Adrenal gland (tissue), 19 donors: ENCODE results near the gene ZNF563. TPM values are rescaled to one million over a fixed set of nuclear protein-coding genes. Genes with fewer than 3 reads are reported as not detected.

Experiments
- DNase-seq, 7 donors: peaks; one replicate each; pipeline ENCODE4 v3.0.0-alpha.2; 2019 to 2020
- H3K27ac ChIP-seq, 5 donors: fragments of 200-600 bp; sonication (generic) in 4 of 5; 1 replicate in 3 of 5; 2 replicates in 2 of 5; pipeline versions ENCODE4 v1.5.1 to v1.8.0; 2016 to 2020; ENCODE audit warnings: mild to moderate bottlenecking in 1 of 5
- H3K27me3 ChIP-seq: fragments of 200-600 bp; 2 replicates; pipeline ENCODE4 v1.8.0; 2021
- H3K36me3 ChIP-seq, 2 donors: fragments of 200-600 bp; replicated peaks in 1 of 2; 1 replicate in 1 of 2; 2 replicates in 1 of 2; pipeline versions ENCODE4 v1.5.1 to v1.8.0; 2018 to 2022
- H3K4me1 ChIP-seq, 2 donors: fragments of 200-600 bp; replicated peaks in 1 of 2; 1 replicate in 1 of 2; 2 replicates in 1 of 2; pipeline versions ENCODE4 v1.5.1 to v1.8.0; 2018 to 2021
- H3K4me3 ChIP-seq, 4 donors: fragments of 200-600 bp; sonication (generic) in 3 of 4; one replicate each; pipeline ENCODE4 v1.5.1; 2016 to 2018
- H3K9me3 ChIP-seq, 3 donors: fragments of 200-600 bp; sonication (generic) in 1 of 3; replicated peaks in 1 of 3; 1 replicate in 2 of 3; 2 replicates in 1 of 3; pipeline versions ENCODE4 v1.5.1 to v1.8.0; 2016 to 2021
- POLR2A ChIP-seq, 2 donors: fragments of 450-650 bp; IDR thresholded peaks; one replicate each; pipeline ENCODE4 v1.6.1; 2017; ENCODE audit warnings: antibody characterized with exemption in 2 of 2, mild to moderate bottlenecking in 2 of 2, moderate library complexity in 1 of 2
- WGBS, 4 donors: extraction: QIAGEN DNeasy Blood & Tissue Kit in 2 of 4; methylation state at CpG; one replicate each; pipeline versions ENCODE4 v1.1.5 to v1.1.7; 2013 to 2017; 5-methylcytosine and 5-hydroxymethylcytosine counted together
- intact Hi-C, 2 donors: fragments of 100-400 bp; cut with DNase I; formaldehyde crosslinking; loops; one replicate each; pipeline versions ENCODE4 v1.14.1 to v1.15.0; 2022 to 2023
- long read RNA-seq, 10 donors: library from polyadenylated mRNA in 3 of 10; unstranded in 2 of 10; stranded (forward) in 1 of 10; transcript quantifications; one replicate each; pipeline ENCODE4 v2.0.0 and lab custom pipeline, GENCODE V29; 2021 to 2026
- polyA plus RNA-seq, 3 donors: library from polyadenylated mRNA; stranded (reverse); fragments of 200-250 nt in 2 of 3; fragments of 350-450 nt in 1 of 3; fragmentation: Illumina TruSeq in 1 of 3; extraction: RNeasy Lipid Tissue Mini Kit (QIAGEN cat#74804) in 1 of 3; gene quantifications; one replicate each; pipeline ENCODE4 v1.2.3, GENCODE V29; 2013 to 2014
- total RNA-seq, 9 donors: library from RNA; depleted of rRNA in 4 of 9; stranded (reverse); fragments of >200 nt in 4 of 9; fragments of 120-200 nt in 1 of 9; fragmentation: NEBNext Ultra II Directional in 1 of 9; extraction: Animal tissue kit (Norgen Biotek cat#: 25700) in 1 of 9; gene quantifications; one replicate each; pipeline versions ENCODE4 v1.1.0 to v1.2.4, GENCODE V29; 2013 to 2023
- TF ChIP-seq, protein P1 (sequence below), 6 experiments: fragments of 450-650 bp in 4 of 6; fragments of 200-600 bp in 2 of 6; sonication (generic) in 1 of 6; IDR thresholded peaks; 1 replicate in 5 of 6; 2 replicates in 1 of 6; pipeline versions ENCODE4 v1.5.1 to v1.8.0; 2016 to 2021; ENCODE audit warnings: antibody characterized with exemption in 6 of 6, mild to moderate bottlenecking in 2 of 6, moderate library complexity in 1 of 6
- donor health status: healthy with polysubstance abuse.
- donor health status: Bipolar disorder and iron deficiency.
- donor health status: DM: yes; HTN: yes; CAD: no.
- donor health status: DM: no; HTN: no; CAD: no.
- donor health status: DM: no; HTN: no; CAD: no.
- donor health status: DM: yes; HTN: yes; CAD: no.

Gene ZNF563
- total RNA-seq: 10 to 100 TPM in 2 of 9 donors, 1 to 10 TPM in 7; 1.8 to 10.6 (median 5.1) TPM
- 1 to 10 TPM; 1.8 to 5.2 (median 2.7) TPM for polyA plus RNA-seq
- long read RNA-seq, donor 1, partial matches to known transcripts: 0 of 1 reads
- long read RNA-seq, donor 1, other reads (novel, unspliced or antisense): 0 of 1 reads
- long read RNA-seq, donor 2: 0 reads
- long read RNA-seq, donor 3: 0 reads
- long read RNA-seq, donor 4, partial matches to known transcripts: 1 of 4 reads
- long read RNA-seq, donor 4, other reads (novel, unspliced or antisense): 1 of 4 reads
- long read RNA-seq, donor 5, transcript ZNF563-201 (4 exons, 2,754 nt): major isoform, 6 of 10 reads
- long read RNA-seq, donor 5, partial matches to known transcripts: 0 of 10 reads
- long read RNA-seq, donor 5, other reads (novel, unspliced or antisense): 1 of 10 reads
- long read RNA-seq, donor 6, partial matches to known transcripts: 0 of 1 reads
- long read RNA-seq, donor 6, other reads (novel, unspliced or antisense): 0 of 1 reads
- long read RNA-seq, donor 7: 0 reads
- long read RNA-seq, donor 8, partial matches to known transcripts: 0 of 1 reads
- long read RNA-seq, donor 8, other reads (novel, unspliced or antisense): 0 of 1 reads
- long read RNA-seq, donor 9: 0 reads
- long read RNA-seq, donor 10, partial matches to known transcripts: 0 of 1 reads
- long read RNA-seq, donor 10, other reads (novel, unspliced or antisense): 0 of 1 reads

DNA sequence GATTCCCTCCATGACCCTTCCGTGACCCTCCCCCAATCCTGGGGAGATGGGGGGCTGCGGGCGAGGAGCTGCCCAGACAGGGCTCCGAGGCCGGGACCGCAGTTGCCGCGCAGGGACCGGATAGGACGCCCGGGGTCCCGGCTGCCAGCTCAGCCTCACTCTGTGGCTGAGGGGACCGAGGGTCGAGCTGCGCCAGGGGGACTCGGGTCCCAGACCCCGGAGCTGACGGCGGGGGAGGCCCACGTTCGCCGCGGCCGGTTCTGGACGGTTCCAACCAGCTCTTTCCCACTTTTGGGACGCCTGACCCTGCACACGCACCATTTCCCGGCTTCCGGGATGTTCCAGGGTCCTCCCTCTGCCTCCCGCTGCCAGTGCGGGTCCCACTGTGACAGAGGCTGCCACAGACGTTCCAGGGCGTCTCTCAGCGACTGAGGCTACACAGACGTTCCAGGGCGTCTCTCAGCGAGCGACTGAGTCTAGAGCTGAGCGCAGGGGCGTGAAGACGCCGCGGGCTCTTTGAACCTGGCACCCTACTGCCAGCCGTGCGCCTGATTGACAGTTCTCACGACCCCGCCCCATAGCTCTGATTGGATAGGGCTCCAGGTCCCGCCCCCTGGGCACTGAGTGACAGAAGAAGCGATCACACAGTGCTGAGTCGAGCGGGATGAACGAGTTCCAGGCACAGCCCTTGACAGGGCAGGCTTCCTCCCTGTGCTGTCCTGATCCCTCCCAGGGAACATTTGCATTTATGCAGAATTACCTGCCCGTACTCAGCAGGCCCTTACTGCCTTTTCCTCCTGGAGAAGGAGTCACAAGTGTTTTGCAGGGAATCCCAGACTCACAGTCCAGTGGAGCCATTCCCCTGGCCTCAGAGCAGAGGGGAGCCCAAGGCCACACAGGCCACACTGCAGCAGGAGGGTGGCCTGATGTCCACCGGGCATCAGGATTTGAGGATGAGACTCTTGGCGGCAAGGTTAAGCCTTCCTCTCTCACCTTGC, at the start of gene ZNF563:
Gene ZNF563 (minus strand): TSS at position 472 of the 998 bp plus-strand sequence. CDS start 151 bp downstream, at position 321.
- Histone ChIP-seq H3K27me3 (no peaks in the 10 kb centered on the region), H3K27ac (peak within 1 kb of the TSS; percentile 26 to 95 (median 86)), H3K4me1 (peaks cover 7 to 25% of the 10 kb centered on the region in 2 donors), H3K4me3 (peak within 1 kb of the TSS; percentile 30 to 83 (median 58)), H3K36me3 (no peaks in the 10 kb centered on the region), H3K9me3 (no peaks in the 10 kb centered on the region)
- TF ChIP-seq, protein P1, sequence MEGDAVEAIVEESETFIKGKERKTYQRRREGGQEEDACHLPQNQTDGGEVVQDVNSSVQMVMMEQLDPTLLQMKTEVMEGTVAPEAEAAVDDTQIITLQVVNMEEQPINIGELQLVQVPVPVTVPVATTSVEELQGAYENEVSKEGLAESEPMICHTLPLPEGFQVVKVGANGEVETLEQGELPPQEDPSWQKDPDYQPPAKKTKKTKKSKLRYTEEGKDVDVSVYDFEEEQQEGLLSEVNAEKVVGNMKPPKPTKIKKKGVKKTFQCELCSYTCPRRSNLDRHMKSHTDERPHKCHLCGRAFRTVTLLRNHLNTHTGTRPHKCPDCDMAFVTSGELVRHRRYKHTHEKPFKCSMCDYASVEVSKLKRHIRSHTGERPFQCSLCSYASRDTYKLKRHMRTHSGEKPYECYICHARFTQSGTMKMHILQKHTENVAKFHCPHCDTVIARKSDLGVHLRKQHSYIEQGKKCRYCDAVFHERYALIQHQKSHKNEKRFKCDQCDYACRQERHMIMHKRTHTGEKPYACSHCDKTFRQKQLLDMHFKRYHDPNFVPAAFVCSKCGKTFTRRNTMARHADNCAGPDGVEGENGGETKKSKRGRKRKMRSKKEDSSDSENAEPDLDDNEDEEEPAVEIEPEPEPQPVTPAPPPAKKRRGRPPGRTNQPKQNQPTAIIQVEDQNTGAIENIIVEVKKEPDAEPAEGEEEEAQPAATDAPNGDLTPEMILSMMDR (IDR thresholded peaks at IDR 0.05): no peak
- TF ChIP-seq POLR2A (IDR thresholded peaks at IDR 0.05): peak; percentile 78 to 94
- 1 to 3% (median 1%) methylated on average over 15 to 55 of the region's 55 CpGs for WGBS, 4 donors
- peak; percentile 98 to 99 (median 99) for DNase-seq
- intact Hi-C loops: no loop called here

DNA sequence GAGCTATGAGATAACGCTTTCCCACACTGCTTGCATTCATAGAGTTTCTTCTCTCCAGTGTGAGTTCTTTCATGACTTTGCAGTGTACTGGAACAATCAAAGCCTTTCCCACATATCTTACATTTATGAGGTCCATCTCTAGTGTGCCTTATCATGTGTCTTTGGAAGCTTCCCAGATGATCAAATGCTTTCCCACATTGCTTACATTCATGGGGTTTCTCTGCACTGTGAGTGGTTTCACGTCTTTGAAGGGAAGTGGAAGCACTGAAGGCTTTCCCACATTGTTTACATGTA, 47.0 kb upstream of the ZNF563 start:
- Histone ChIP-seq H3K36me3 (no peaks in the 10 kb centered on the region), H3K4me3 (no peak overlapping the region), H3K27ac (no peak overlapping the region), H3K4me1 (no peaks in the 10 kb centered on the region), H3K9me3 (peaks cover 0 to 21% (median 0%) of the 10 kb centered on the region in 3 donors), H3K27me3 (no peaks in the 10 kb centered on the region)
- DNase-seq: no peak
- intact Hi-C loops: no loop called here
- 73 to 92% (median 91%) methylated on average over 2 of the region's 2 CpGs for WGBS, 4 donors
- no peak for TF ChIP-seq POLR2A (IDR thresholded peaks at IDR 0.05)
- TF ChIP-seq, protein P1 (IDR thresholded peaks at IDR 0.05): no peak

DNA sequence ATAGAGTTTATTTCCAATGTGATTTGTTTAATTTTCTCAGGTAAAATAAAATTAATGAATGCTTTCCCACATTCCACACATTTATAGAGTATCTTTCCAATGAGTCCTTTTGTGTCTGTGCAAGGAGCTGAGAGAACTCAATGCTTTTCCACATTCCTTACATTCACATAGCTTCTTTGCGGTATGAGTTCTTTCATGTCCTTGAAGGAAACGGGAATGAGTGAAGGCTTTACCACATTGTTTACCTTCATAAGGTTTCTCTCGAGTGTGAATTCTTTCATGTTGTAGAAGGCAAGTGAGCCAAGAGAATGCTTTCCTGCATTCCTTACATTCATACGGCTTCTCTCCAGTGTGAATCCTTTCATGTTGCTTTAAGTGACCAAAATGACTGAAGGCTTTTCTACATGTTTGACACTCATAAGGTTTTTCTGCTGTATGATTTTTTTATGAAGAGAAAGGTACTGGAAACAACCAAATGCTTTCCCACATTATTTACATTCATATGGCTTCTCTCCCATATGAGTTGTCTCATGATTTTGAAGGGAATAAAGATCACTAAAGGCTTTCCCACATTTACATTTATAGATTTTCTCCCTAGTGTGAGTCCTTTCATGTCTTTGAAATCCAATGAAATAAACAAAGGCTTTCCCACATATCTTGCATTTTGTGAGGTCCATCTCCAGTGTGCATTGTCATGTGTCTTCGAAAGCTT, 46.5 kb upstream of the ZNF563 start:
- Histone ChIP-seq H3K27me3 (no peaks in the 10 kb centered on the region), H3K4me3 (no peak overlapping the region), H3K9me3 (peaks cover 0 to 21% (median 0%) of the 10 kb centered on the region in 3 donors), H3K36me3 (no peaks in the 10 kb centered on the region), H3K27ac (no peak overlapping the region), H3K4me1 (no peaks in the 10 kb centered on the region)
- intact Hi-C loops: no loop called here
- no peak for TF ChIP-seq POLR2A (IDR thresholded peaks at IDR 0.05)
- TF ChIP-seq, protein P1 (IDR thresholded peaks at IDR 0.05): no peak
- WGBS, 4 donors: 86 to 91% (median 89%) methylated on average over 5 of the region's 5 CpGs
- DNase-seq: no peak
